ENCODE results near the gene CIAO2A.

The CIAO2A gene

DNA sequence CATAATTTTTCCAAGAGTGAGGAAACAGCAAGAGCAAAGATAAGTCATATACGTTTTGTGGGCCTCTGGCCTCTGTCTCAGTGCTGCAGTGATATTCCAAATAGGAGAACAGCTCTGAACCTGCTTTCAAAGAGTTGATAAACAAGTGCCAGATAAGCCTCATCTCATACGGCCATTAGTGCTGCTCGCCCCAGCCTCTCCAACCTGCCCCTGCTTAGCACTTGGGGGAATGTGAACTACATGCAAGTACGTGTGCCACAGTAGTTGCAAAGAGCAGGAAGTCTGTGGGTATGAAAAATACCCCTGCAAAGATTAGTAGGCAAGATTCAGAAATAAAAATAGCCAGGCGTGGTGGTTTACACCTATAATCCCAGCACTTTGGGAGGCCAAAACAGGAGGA, 61.3 kb downstream of the CIAO2A start:
- H3K4me3 ChIP-seq (replicated peaks; ENCODE audit: low read depth, low read length): no peak overlapping the region
- no peak for TF ChIP-seq CTCF (IDR thresholded peaks at IDR 0.05; ENCODE audit: low read depth, low read length, missing control alignments)
- DNase-seq (ENCODE audit: extremely low read depth, low read depth): no peak

DNA sequence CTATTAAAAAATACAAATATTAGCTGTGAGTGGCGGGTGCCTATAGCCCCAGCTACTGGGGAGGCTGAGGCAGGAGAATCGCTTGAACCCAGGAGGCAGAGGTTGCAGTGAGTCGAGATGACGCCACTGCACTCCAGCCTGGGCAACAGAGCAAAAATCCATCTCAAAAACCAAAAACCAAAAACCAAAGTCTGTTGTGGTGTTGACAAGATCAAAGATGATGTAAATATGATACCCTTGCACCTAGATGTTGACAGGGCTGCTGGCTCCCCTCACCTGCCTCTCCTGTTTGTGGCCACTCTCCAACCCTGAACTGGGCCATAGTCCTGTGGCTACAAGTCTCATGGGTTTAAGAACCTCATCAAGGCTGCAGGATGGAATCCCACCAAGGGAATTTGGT, 63.5 kb downstream of the CIAO2A start:
- DNase-seq (ENCODE audit: extremely low read depth, low read depth): no peak
- TF ChIP-seq CTCF (IDR thresholded peaks at IDR 0.05; ENCODE audit: low read depth, low read length, missing control alignments): no peak
- H3K4me3 ChIP-seq (replicated peaks; ENCODE audit: low read depth, low read length): no peak overlapping the region

DNA sequence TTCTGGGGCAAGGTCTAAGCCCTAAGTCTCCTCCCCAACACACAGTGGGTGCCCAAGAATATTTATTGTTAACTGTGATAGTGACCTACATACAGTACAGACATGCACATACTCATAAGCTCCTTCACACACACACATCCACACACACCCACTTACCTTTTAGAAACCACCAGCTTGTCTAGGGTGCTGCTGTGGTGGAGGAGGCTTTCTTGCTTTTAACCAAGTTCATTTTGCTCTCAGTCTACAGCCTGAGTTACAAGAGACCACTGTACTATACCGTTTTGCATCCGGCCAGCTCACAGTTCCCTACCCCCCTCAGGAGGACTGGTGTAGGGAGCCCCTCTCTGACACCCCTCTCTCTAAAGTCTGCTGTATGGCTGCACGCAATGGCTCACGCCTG, 64.0 kb downstream of the CIAO2A start:
- no peak for DNase-seq (ENCODE audit: extremely low read depth, low read depth)
- TF ChIP-seq CTCF (IDR thresholded peaks at IDR 0.05; ENCODE audit: low read depth, low read length, missing control alignments): no peak
- no peak overlapping the region for H3K4me3 ChIP-seq (replicated peaks; ENCODE audit: low read depth, low read length)

DNA sequence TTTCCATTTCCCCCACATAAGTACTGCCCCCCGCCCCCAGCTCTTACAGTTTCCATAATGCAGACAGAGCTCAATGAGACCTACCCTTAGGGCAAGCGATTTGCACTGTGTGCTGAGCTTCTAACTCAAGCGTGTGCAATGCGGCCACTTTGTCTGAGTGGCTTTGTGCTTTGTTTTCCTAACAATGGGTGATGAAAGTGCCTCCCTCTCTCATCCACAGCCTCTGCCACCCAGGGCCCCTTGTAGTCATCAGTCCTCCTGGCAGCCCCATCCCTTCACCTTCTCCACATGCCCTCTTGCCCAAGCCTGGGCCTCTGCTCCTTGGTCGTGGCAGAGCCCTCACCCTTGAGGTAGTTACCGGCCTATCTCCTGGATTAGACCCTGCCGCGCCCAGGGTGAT, 64.5 kb downstream of the CIAO2A start:
- no peak for DNase-seq (ENCODE audit: extremely low read depth, low read depth)
- H3K4me3 ChIP-seq (replicated peaks; ENCODE audit: low read depth, low read length): no peak overlapping the region
- TF ChIP-seq CTCF (IDR thresholded peaks at IDR 0.05; ENCODE audit: low read depth, low read length, missing control alignments): no peak

GRCh38 chr15:64026591-64026990, 67.0 kb downstream of the CIAO2A start:
- DNase-seq (ENCODE audit: extremely low read depth, low read depth): no peak
- no peak overlapping the region for H3K4me3 ChIP-seq (replicated peaks; ENCODE audit: low read depth, low read length)
- TF ChIP-seq CTCF (IDR thresholded peaks at IDR 0.05; ENCODE audit: low read depth, low read length, missing control alignments): no peak

- H3K4me3 ChIP-seq (replicated peaks; ENCODE audit: low read depth, low read length): no peak overlapping the region
- peak; percentile 7 for TF ChIP-seq CTCF (IDR thresholded peaks at IDR 0.05; ENCODE audit: low read depth, low read length, missing control alignments)
- DNase-seq (ENCODE audit: extremely low read depth, low read depth): no peak
These were observed 69.2 kb downstream of the CIAO2A start for GRCh38 chr15:64024172-64025050.
